H1 (cell line): ENCODE data around the gene B4GAT1. TPM values are rescaled to one million over a fixed set of nuclear protein-coding genes. Genes with fewer than 3 reads are reported as not detected.
A peak's percentile ranks its signal among the peaks of the same experiment; 100 is the strongest.

Source experiments
- CTCF ChIA-PET: fragments of 300-600 bp; sonication (Branson Sonifier 250); formaldehyde crosslinking; loops from one replicate; lab custom pipeline; 2021; ENCODE audit not compliant: partially characterized antibody; lab: Charles Lee
- POLR2A ChIA-PET: fragments of 300-600 bp; sonication (Branson Sonifier 250); formaldehyde crosslinking; loops from one replicate; lab custom pipeline; 2021; ENCODE audit warnings: inconsistent platforms; ENCODE audit not compliant: partially characterized antibody; lab: Charles Lee
- DNase-seq, 2 experiments: peaks; one replicate each; pipeline versions ENCODE4 v3.0.0 to v3.0.0-alpha.2; 2010 to 2022; ENCODE audit warnings: low spot score in 2 of 2, low read depth in 1 of 2, mixed read lengths in 1 of 2
- FAIRE-seq: peaks from 2 replicates; lab custom pipeline; 2011; peaks lifted over from hg19 to GRCh38; lab: Jason Lieb, UNC
- H2AFZ ChIP-seq: 2 replicates; pipeline ENCODE4 v1.8.1; 2012; ENCODE audit warnings: low read length, inconsistent platforms
- H2AK5ac ChIP-seq: 2 replicates; pipeline ENCODE4 v1.6.1; 2013; ENCODE audit warnings: low read depth, low read length
- H2BK120ac ChIP-seq: replicated peaks from 2 replicates; pipeline ENCODE3; 2013; ENCODE audit warnings: low read depth, low read length, inconsistent platforms
- H2BK12ac ChIP-seq: 2 replicates; pipeline ENCODE4 v1.6.1; 2013; ENCODE audit warnings: low read depth, low read length
- H2BK15ac ChIP-seq: 2 replicates; pipeline ENCODE4 v1.6.1; 2013; ENCODE audit warnings: low read length
- H2BK20ac ChIP-seq: 2 replicates; pipeline ENCODE4 v1.6.1; 2013; ENCODE audit warnings: low read length
- H2BK5ac ChIP-seq: 2 replicates; pipeline ENCODE4 v1.6.1; 2013; ENCODE audit warnings: low read depth, low read length
- H3K14ac ChIP-seq: 2 replicates; pipeline ENCODE4 v1.6.1; 2013; ENCODE audit warnings: inconsistent platforms; ENCODE audit not compliant: insufficient read length
- H3K18ac ChIP-seq: 2 replicates; pipeline ENCODE4 v1.6.1; 2013; ENCODE audit warnings: low read length; ENCODE audit errors: extremely low read depth
- H3K23ac ChIP-seq: 2 replicates; pipeline ENCODE4 v1.6.1; 2013; ENCODE audit warnings: inconsistent platforms; ENCODE audit not compliant: insufficient read length
- H3K23me2 ChIP-seq: 2 replicates; pipeline ENCODE4 v1.6.1; 2013; ENCODE audit warnings: low read depth, low read length
- H3K27ac ChIP-seq: 2 replicates; pipeline ENCODE4 v1.6.1; 2011; ENCODE audit warnings: low read depth, low read length, inconsistent platforms
- H3K27me3 ChIP-seq, 4 experiments: replicated peaks in 1 of 4; 1 replicate in 1 of 4; 2 replicates in 3 of 4; pipeline versions ENCODE4 v1.6.1 to v1.8.1; 2011 to 2013; ENCODE audit warnings: low read length in 3 of 4, mild to moderate bottlenecking in 3 of 4, inconsistent platforms in 2 of 4, mixed read lengths in 2 of 4, moderate library complexity in 1 of 4; ENCODE audit not compliant: control insufficient read depth in 3 of 4, insufficient read depth in 3 of 4; ENCODE audit errors: extremely low read depth in 1 of 4
- H3K36me3 ChIP-seq, 4 experiments: 2 replicates each; pipeline versions ENCODE4 v1.6.1 to v1.8.1; 2011 to 2013; ENCODE audit warnings: mild to moderate bottlenecking in 4 of 4, low read length in 3 of 4, moderate library complexity in 2 of 4, control low read depth in 1 of 4, inconsistent platforms in 1 of 4; ENCODE audit not compliant: insufficient read depth in 4 of 4, control insufficient read depth in 2 of 4
- H3K4ac ChIP-seq: replicated peaks from 2 replicates; pipeline ENCODE3; 2013; ENCODE audit warnings: low read length, low read depth, mixed read lengths, inconsistent platforms; ENCODE audit not compliant: insufficient read length
- H3K4me1 ChIP-seq, 4 experiments: replicated peaks in 1 of 4; 1 replicate in 1 of 4; 2 replicates in 3 of 4; pipeline versions ENCODE4 v1.6.1 to v1.8.1; 2011 to 2013; ENCODE audit warnings: low read length in 3 of 4, inconsistent platforms in 2 of 4, mixed read lengths in 1 of 4; ENCODE audit not compliant: insufficient read depth in 4 of 4, control insufficient read depth in 3 of 4
- H3K4me2 ChIP-seq, 2 experiments: 2 replicates each; pipeline versions ENCODE4 v1.6.1 to v1.8.1; 2011 to 2013; ENCODE audit warnings: low read depth in 2 of 2, low read length in 2 of 2, control low read depth in 1 of 2, inconsistent platforms in 1 of 2, mild to moderate bottlenecking in 1 of 2; ENCODE audit not compliant: insufficient read depth in 1 of 2
- H3K4me3 ChIP-seq, 4 experiments: fragments of 200-600, 300-600 bp in 1 of 4; sonication (generic), shearing (Covaris generic), sonication (Bioruptor Twin) in 1 of 4; 2 replicates each; pipeline versions ENCODE4 v1.5.1 to v1.8.1; 2011 to 2016; ENCODE audit warnings: low read length in 4 of 4, low read depth in 3 of 4, control low read depth in 2 of 4, inconsistent platforms in 2 of 4, mild to moderate bottlenecking in 2 of 4, mixed read lengths in 1 of 4, moderate library complexity in 1 of 4; ENCODE audit not compliant: insufficient read depth in 2 of 4; ENCODE audit errors: extremely low read depth in 1 of 4
- H3K56ac ChIP-seq: replicated peaks from 2 replicates; pipeline ENCODE3; 2013; ENCODE audit warnings: low read depth, mild to moderate bottlenecking, mixed read lengths, low read length, inconsistent platforms; ENCODE audit not compliant: insufficient read length
- H3K79me1 ChIP-seq: 2 replicates; pipeline ENCODE4 v1.6.1; 2013; ENCODE audit warnings: low read depth, low read length, control low read depth
- H3K79me2 ChIP-seq, 2 experiments: 2 replicates each; pipeline versions ENCODE4 v1.6.1 to v1.8.1; 2012 to 2013; ENCODE audit warnings: low read length in 2 of 2, mild to moderate bottlenecking in 2 of 2, inconsistent platforms in 1 of 2; ENCODE audit not compliant: insufficient read depth in 2 of 2, control insufficient read depth in 1 of 2
- H3K9ac ChIP-seq, 4 experiments: replicated peaks in 1 of 4; 1 replicate in 1 of 4; 2 replicates in 3 of 4; pipeline versions ENCODE4 v1.6.1 to v1.8.1; 2011 to 2013; ENCODE audit warnings: low read depth in 3 of 4, low read length in 3 of 4, control low read depth in 2 of 4, mild to moderate bottlenecking in 2 of 4, moderate library complexity in 2 of 4, inconsistent platforms in 1 of 4; ENCODE audit errors: extremely low read depth in 1 of 4
- H3K9me3 ChIP-seq, 2 experiments: 2 replicates each; pipeline versions ENCODE4 v1.6.1 to v1.8.1; 2012 to 2013; ENCODE audit warnings: mild to moderate bottlenecking in 2 of 2, moderate library complexity in 2 of 2, control low read depth in 1 of 2, inconsistent platforms in 1 of 2, low read depth in 1 of 2, low read length in 1 of 2, mixed read lengths in 1 of 2; ENCODE audit not compliant: insufficient read depth in 2 of 2
- H4K20me1 ChIP-seq, 2 experiments: replicated peaks in 1 of 2; 2 replicates each; pipeline versions ENCODE3 to v1.8.1; 2011 to 2013; ENCODE audit warnings: inconsistent platforms in 2 of 2, low read length in 2 of 2, mild to moderate bottlenecking in 1 of 2; ENCODE audit not compliant: insufficient read depth in 2 of 2, control insufficient read depth in 1 of 2
- H4K5ac ChIP-seq: 2 replicates; pipeline ENCODE4 v1.6.1; 2013; ENCODE audit warnings: low read length, low read depth, mixed read lengths, inconsistent platforms; ENCODE audit not compliant: insufficient read length
- H4K8ac ChIP-seq: 2 replicates; pipeline ENCODE4 v1.8.0; 2013; ENCODE audit warnings: mild to moderate bottlenecking, moderate library complexity, low read length, inconsistent platforms; ENCODE audit not compliant: insufficient read depth; ENCODE audit errors: extremely low read depth
- H4K91ac ChIP-seq: replicated peaks from 2 replicates; pipeline ENCODE3; 2013; ENCODE audit warnings: low read length, mixed read lengths, inconsistent platforms; ENCODE audit not compliant: insufficient read length
- BCL11A ChIP-seq, 2 experiments: IDR thresholded peaks; one replicate each; pipeline ENCODE4 v1.6.1; 2011; ENCODE audit warnings: low read depth in 2 of 2, low read length in 2 of 2, mild to moderate bottlenecking in 2 of 2
- CEBPB ChIP-seq: IDR thresholded peaks from 2 replicates; pipeline ENCODE4 v1.6.1; 2012; ENCODE audit warnings: low read depth, low read length
- GABPA ChIP-seq: IDR thresholded peaks from 2 replicates; pipeline ENCODE4 v1.6.1; 2011; ENCODE audit warnings: mild to moderate bottlenecking, low read length, moderate library complexity, borderline replicate concordance; ENCODE audit not compliant: insufficient read depth
- KDM5A ChIP-seq: fragments of 200-600 bp; IDR thresholded peaks from 2 replicates; pipeline ENCODE4 v1.7.1; 2012; ENCODE audit warnings: mild to moderate bottlenecking, low read length, inconsistent platforms, mixed read lengths
- SIRT6 ChIP-seq: IDR thresholded peaks from one replicate; pipeline ENCODE4 v1.7.1; 2012; ENCODE audit warnings: low read length, inconsistent platforms
- SIX5 ChIP-seq: IDR thresholded peaks from 2 replicates; pipeline ENCODE4 v1.6.1; 2011; ENCODE audit warnings: mild to moderate bottlenecking, low read depth, low read length
- SP1 ChIP-seq: IDR thresholded peaks from 2 replicates; pipeline ENCODE4 v1.6.1; 2011; ENCODE audit warnings: low read depth, low read length
- SRF ChIP-seq: IDR thresholded peaks from 2 replicates; pipeline ENCODE4 v1.6.1; 2011; ENCODE audit warnings: mild to moderate bottlenecking, low read depth, low read length, moderate library complexity
- WGBS, 2 experiments: shearing (Covaris generic) in 1 of 2; methylation state at CpG; one replicate each; pipeline versions ENCODE4 v1.1.6 to v1.1.7; 2013 to 2015; ENCODE audit warnings: low lambda C conversion rate in 2 of 2, mixed read lengths in 2 of 2, inconsistent platforms in 1 of 2, low coverage in 1 of 2, missing lambda C conversion rate in 1 of 2; ENCODE audit not compliant: insufficient replicate concordance in 2 of 2, insufficient coverage in 1 of 2, insufficient read length in 1 of 2; ENCODE audit errors: extremely low coverage in 1 of 2, missing lambda C conversion rate in 1 of 2; 5-methylcytosine and 5-hydroxymethylcytosine counted together
- polyA plus RNA-seq, 7 experiments: library from polyadenylated mRNA; depleted of rRNA in 3 of 7; stranded (reverse) in 5 of 7; unstranded in 2 of 7; fragments of >200 nt in 5 of 7; fragments of 200-250 nt in 2 of 7; gene quantifications; 1 replicate in 5 of 7; 2 replicates in 1 of 7; 4 replicates in 1 of 7; pipeline versions ENCODE4 v1.2.1 to v1.2.3, GENCODE V29; 2011 to 2013; ENCODE audit warnings: missing spikeins in 2 of 7, mixed read lengths in 2 of 7
- total RNA-seq: library from RNA; stranded (reverse); fragmentation: NEBNext Ultra II Directional; extraction: Animal tissue kit (Norgen Biotek cat#: 25700); gene quantifications from 2 replicates; pipeline ENCODE4 v1.2.1, GENCODE V29; 2021
- TF ChIP-seq, protein P1 (sequence below): IDR thresholded peaks from 2 replicates; pipeline ENCODE4 v1.6.1; 2012; ENCODE audit warnings: inconsistent platforms
- TF ChIP-seq, protein P2 (sequence below): IDR thresholded peaks from 2 replicates; pipeline ENCODE4 v1.6.1; 2012; ENCODE audit warnings: inconsistent platforms

B4GAT1 gene
- total and polyA plus RNA-seq, 2 of the 8 experiments (the other 6 are each of a cell fraction or from before 2014, with no cell fraction given), result 22.2 to 27.8 TPM

DNA sequence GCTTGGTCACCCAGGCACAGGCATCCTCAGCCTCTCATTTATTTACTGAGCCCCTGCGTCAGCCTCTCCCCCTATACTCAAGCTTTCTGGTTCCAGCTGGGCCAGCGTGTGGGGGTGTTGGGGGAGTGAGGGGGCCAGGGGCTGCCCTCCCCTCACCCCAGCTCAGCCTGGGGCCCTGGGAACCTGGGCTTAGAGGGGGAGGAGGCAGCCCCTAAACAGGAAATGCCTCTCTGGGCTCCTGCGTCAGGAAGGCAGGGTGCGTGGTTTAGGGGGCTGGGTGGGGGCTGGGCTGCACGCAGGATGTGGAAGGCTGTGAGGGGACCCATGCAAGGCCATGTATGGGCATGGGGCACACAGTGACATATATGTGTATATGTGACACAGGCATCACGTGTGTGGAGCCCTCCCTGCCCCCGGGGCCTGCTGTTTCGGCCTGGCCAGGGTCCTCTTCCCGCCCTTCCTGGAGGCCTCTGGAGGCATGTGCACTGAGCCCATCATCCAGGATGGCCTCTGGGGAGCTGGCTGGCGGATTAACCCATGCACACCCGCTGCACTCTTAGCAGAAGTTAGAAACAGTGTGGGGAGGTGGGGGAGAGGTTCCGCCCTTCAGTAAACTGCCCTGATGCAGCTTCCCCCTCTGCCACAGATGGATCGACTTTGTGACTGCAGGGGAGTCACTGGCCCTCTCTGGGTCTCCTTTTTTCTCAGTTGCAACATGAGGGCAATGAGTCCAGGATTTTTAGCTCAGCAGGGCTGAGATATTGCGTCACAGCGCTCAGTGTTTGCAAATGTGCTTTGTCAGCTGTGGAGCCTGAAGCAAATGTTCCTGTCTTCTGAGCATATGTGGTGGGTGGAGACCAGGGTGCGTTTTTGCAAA is 29.5 kb downstream of the B4GAT1 start:
- DNase-seq (no peak), FAIRE-seq (no peak)
- Histone ChIP-seq H2AK5ac (peak overlapping the region; percentile 89; the same call in 1 of the 2 replicates), H4K91ac (peak overlapping the region; percentile 98), H3K36me3 (no peaks in the 10 kb centered on the region), H2AFZ (peak overlapping the region; percentile 51; the same call in 1 of the 2 replicates), H4K20me1 (no peaks in the 10 kb centered on the region), H3K9ac (peak overlapping the region in 2 of 4 experiments; percentile 19 to 39; a peak in 3 of 7 replicates), H3K56ac (peak overlapping the region; percentile 7), H3K14ac (no peak overlapping the region), H2BK20ac (peak overlapping the region; percentile 77), H2BK15ac (peak overlapping the region; percentile 93; the same call in 1 of the 2 replicates), H3K79me1 (no peaks in the 10 kb centered on the region), H2BK5ac (peak overlapping the region; percentile 85; the same call in 1 of the 2 replicates), H3K4me1 (peaks cover 9 to 28% (median 19%) of the 10 kb centered on the region in 4 experiments), H3K27me3 (peaks cover 0 to 5% (median 0%) of the 10 kb centered on the region in 4 experiments; a peak in 3 of 7 replicates), H3K4me2 (peak overlapping the region; percentile 43 to 69), H3K9me3 (no peaks in the 10 kb centered on the region), H3K4me3 (peak overlapping the region in 1 of 4 experiments; percentile 40; a peak in 1 of 8 replicates), H2BK120ac (peak overlapping the region; percentile 49), H3K27ac (peak overlapping the region; percentile 32; the same call in 1 of the 2 replicates), H2BK12ac (peak overlapping the region; percentile 98), H3K18ac (peak overlapping the region; percentile 72), H4K5ac (peak overlapping the region; percentile 33), H4K8ac (peak overlapping the region; percentile 38; the same call in 1 of the 2 replicates), H3K79me2 (no peaks in the 10 kb centered on the region), H3K23ac (no peak overlapping the region), H3K23me2 (peaks cover 5% of the 10 kb centered on the region), H3K4ac (peak overlapping the region; percentile 95)
- ChIA-PET CTCF (interaction anchor here (0.6 to 11.7 kb wide), 16 partner anchors 9 to 1295 kb away, joined by 3 to 242 read pairs (median 4); partner anchors contain the start of gene RIN1), POLR2A (interaction anchor here (0.8 to 3.5 kb wide), 16 partner anchors 9 to 121 kb away, joined by 3 to 19 read pairs (median 5); partner anchors contain the start of genes BRMS1, MRPL11, RIN1 and YIF1A)
- 54% methylated on average over 13 of the region's 16 CpGs; no CpG with 5 or more reads in 1 of the 2 experiments for WGBS, 2 experiments
- TF ChIP-seq SRF (peak; percentile 66; the same call in 1 of the 2 replicates), CEBPB (peak; percentile 76), SIX5 (no peak), BCL11A (IDR thresholded peaks at IDR 0.05; ENCODE audit: low read depth in 2 of 2, low read length in 2 of 2) (no peak), SIRT6 (no peak), KDM5A (no peak), GABPA (0 out of 2 replicates have a peak, but pooled peaks have one; percentile 37), SP1 (0 out of 2 replicates have a peak, but pooled peaks have one; percentile 14)
- TF ChIP-seq, protein P1, sequence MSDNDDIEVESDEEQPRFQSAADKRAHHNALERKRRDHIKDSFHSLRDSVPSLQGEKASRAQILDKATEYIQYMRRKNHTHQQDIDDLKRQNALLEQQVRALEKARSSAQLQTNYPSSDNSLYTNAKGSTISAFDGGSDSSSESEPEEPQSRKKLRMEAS, result peak; percentile 91
- TF ChIP-seq, protein P2, sequence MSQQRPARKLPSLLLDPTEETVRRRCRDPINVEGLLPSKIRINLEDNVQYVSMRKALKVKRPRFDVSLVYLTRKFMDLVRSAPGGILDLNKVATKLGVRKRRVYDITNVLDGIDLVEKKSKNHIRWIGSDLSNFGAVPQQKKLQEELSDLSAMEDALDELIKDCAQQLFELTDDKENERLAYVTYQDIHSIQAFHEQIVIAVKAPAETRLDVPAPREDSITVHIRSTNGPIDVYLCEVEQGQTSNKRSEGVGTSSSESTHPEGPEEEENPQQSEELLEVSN, result peak; percentile 97
